Cardiac atrium fibroblast (primary cell): Measurements from ENCODE around the gene PIK3R5. TPM values are rescaled to one million over a fixed set of nuclear protein-coding genes. Genes with fewer than 3 reads are reported as not detected.

Source experiments
- total RNA-seq: library from RNA; depleted of rRNA; stranded (reverse); fragments of >200 nt; gene quantifications from 2 replicates; pipeline ENCODE4 v1.2.3, GENCODE V29; 2015

The PIK3R5 gene, protein sequence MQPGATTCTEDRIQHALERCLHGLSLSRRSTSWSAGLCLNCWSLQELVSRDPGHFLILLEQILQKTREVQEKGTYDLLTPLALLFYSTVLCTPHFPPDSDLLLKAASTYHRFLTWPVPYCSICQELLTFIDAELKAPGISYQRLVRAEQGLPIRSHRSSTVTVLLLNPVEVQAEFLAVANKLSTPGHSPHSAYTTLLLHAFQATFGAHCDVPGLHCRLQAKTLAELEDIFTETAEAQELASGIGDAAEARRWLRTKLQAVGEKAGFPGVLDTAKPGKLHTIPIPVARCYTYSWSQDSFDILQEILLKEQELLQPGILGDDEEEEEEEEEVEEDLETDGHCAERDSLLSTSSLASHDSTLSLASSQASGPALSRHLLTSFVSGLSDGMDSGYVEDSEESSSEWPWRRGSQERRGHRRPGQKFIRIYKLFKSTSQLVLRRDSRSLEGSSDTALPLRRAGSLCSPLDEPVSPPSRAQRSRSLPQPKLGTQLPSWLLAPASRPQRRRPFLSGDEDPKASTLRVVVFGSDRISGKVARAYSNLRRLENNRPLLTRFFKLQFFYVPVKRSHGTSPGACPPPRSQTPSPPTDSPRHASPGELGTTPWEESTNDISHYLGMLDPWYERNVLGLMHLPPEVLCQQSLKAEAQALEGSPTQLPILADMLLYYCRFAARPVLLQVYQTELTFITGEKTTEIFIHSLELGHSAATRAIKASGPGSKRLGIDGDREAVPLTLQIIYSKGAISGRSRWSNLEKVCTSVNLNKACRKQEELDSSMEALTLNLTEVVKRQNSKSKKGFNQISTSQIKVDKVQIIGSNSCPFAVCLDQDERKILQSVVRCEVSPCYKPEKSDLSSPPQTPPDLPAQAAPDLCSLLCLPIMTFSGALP
- total RNA-seq: not detected in 2 replicates

GRCh38 chr17:8965394-8966168 lies at the start of gene PIK3R5:
TSS of gene PIK3R5 (minus strand) at chr17:8965707. CDS start at chr17:8911494, 54,213 bp downstream.

DNA sequence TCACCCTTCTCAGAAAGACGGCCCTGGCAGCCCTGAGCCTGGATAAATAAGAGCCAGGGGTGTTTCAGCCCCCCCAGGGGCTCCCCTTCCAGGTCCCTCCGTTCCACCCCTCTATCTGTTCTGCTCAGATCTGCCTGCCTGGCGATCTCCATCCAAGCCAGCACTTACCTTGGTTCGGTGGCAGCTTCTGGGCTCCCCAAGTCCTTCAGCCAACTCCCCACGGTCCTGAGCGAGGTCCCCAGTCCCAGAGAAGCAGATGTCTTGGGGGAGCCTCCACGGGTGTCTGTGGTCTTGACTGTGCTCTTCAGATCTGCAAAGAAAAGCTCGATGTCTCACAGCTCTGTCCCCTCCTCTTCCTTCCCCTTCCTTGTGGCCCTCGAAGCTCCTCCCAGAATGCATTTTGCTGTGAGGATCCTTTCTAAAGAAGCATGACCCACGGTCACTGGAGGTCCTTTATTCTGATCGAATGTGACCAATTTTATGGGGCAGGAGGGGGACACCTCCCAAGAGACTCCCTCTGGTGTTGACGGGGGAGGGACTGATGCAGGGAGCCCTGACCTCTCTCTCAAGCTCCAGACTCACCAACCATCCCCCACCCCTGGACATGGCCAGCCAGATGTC lies 98.0 kb downstream of the PIK3R5 start, which contains the start of gene PIK3R6:
Gene PIK3R6, minus strand, starts transcription at position 314 of the 621 bp plus-strand sequence. CDS start 17,880 bp downstream, outside the sequence.

Other genes with a start within 250 kb of the PIK3R5 start
- not detected in 2 replicates for gene CCDC42, start 220.9 kb downstream of the PIK3R5 start, total RNA-seq
- gene SPDYE4, start 207.2 kb downstream of the PIK3R5 start, total RNA-seq: not detected in 2 replicates
- gene MFSD6L, start 166.3 kb downstream of the PIK3R5 start, total RNA-seq: not detected in 2 replicates
- gene PIK3R6, start 98.0 kb downstream of the PIK3R5 start, total RNA-seq: not detected in 2 replicates
- gene NTN1, start 55.8 kb upstream of the PIK3R5 start, total RNA-seq: not detected in 2 replicates